NB4 (cell line): ENCODE measurements around the gene FAM20C.

Source experiments
- DNase-seq: peaks from one replicate; pipeline ENCODE4 v3.0.0; 2010; ENCODE audit warnings: low read depth
- H3K4me3 ChIP-seq: one replicate; pipeline ENCODE4 v1.5.1; 2011; ENCODE audit warnings: mild to moderate bottlenecking, low read depth, low read length, moderate library complexity
- CTCF ChIP-seq: IDR thresholded peaks from one replicate; pipeline ENCODE4 v1.5.1; 2012; ENCODE audit warnings: low read depth, low read length
- MAX ChIP-seq: IDR thresholded peaks from 2 replicates; pipeline ENCODE4 v1.6.1; 2011; ENCODE audit warnings: low read depth, low read length
- MYC ChIP-seq: IDR thresholded peaks from 2 replicates; pipeline ENCODE4 v1.6.1; 2011; ENCODE audit warnings: low read depth, low read length
- POLR2A ChIP-seq: IDR thresholded peaks from 2 replicates; pipeline ENCODE4 v1.6.1; 2011; ENCODE audit warnings: mild to moderate bottlenecking; ENCODE audit not compliant: insufficient read length; ENCODE audit errors: extremely low read depth

FAM20C gene

GRCh38 chr7:298743-299142 lies 106.4 kb downstream of the FAM20C start:
- no peak for DNase-seq
- TF ChIP-seq POLR2A (no peak), MAX (no peak), MYC (no peak), CTCF (no peak)
- H3K4me3 ChIP-seq: no peak overlapping the region

- DNase-seq: no peak
- no peak overlapping the region for H3K4me3 ChIP-seq
- TF ChIP-seq MYC: no peak
- TF ChIP-seq POLR2A: no peak
- no peak for TF ChIP-seq CTCF
- no peak for TF ChIP-seq MAX
Observed at GRCh38 chr7:299169-299568, 106.8 kb downstream of the FAM20C start.

GRCh38 chr7:299628-300027 lies 107.3 kb downstream of the FAM20C start:
- TF ChIP-seq MAX (no peak), POLR2A (no peak), MYC (no peak), CTCF (no peak)
- no peak overlapping the region for H3K4me3 ChIP-seq
- no peak for DNase-seq

- TF ChIP-seq MYC: no peak
- no peak for TF ChIP-seq CTCF
- TF ChIP-seq MAX: no peak
- TF ChIP-seq POLR2A: no peak
- no peak for DNase-seq
Observed at GRCh38 chr7:300048-300447, 107.7 kb downstream of the FAM20C start.

GRCh38 chr7:300546-301290 lies 108.3 kb downstream of the FAM20C start:
- DNase-seq: no peak
- TF ChIP-seq POLR2A: no peak
- TF ChIP-seq MAX: no peak
- no peak for TF ChIP-seq CTCF
- TF ChIP-seq MYC: no peak
- no peak overlapping the region for H3K4me3 ChIP-seq

More at GRCh38 chr7:300048-300447, 107.7 kb downstream of the FAM20C start:
- no peak overlapping the region for H3K4me3 ChIP-seq
